DND-41 (cell line): ENCODE measurements around the gene LIM2.

ENCODE experiments used
- EZH2 ChIP-seq: IDR thresholded peaks from 3 replicates; pipeline ENCODE4 v1.6.1; 2012; ENCODE audit warnings: borderline replicate concordance, low read depth, mild to moderate bottlenecking, moderate library complexity, low read length, inconsistent platforms; ENCODE audit not compliant: severe bottlenecking
- TF ChIP-seq, protein P1 (sequence below): IDR thresholded peaks from 2 replicates; pipeline ENCODE4 v1.5.1; 2012; ENCODE audit warnings: borderline replicate concordance, low read length, moderate library complexity, mild to moderate bottlenecking; ENCODE audit not compliant: poor library complexity, severe bottlenecking; ENCODE audit errors: extremely low read depth

GRCh38 chr19:51367565-51368365, 20.0 kb downstream of the LIM2 start:
- TF ChIP-seq, protein P1, sequence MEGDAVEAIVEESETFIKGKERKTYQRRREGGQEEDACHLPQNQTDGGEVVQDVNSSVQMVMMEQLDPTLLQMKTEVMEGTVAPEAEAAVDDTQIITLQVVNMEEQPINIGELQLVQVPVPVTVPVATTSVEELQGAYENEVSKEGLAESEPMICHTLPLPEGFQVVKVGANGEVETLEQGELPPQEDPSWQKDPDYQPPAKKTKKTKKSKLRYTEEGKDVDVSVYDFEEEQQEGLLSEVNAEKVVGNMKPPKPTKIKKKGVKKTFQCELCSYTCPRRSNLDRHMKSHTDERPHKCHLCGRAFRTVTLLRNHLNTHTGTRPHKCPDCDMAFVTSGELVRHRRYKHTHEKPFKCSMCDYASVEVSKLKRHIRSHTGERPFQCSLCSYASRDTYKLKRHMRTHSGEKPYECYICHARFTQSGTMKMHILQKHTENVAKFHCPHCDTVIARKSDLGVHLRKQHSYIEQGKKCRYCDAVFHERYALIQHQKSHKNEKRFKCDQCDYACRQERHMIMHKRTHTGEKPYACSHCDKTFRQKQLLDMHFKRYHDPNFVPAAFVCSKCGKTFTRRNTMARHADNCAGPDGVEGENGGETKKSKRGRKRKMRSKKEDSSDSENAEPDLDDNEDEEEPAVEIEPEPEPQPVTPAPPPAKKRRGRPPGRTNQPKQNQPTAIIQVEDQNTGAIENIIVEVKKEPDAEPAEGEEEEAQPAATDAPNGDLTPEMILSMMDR: no peak
- no peak for TF ChIP-seq EZH2
